B cell (primary cell): ENCODE results near the gene SERPINF2. TPM values are rescaled to one million over a fixed set of nuclear protein-coding genes. Genes with fewer than 3 reads are reported as not detected.

Experiments used
- ATAC-seq: fragments of 200-7000 bp; cut with Tn5 transposase; one replicate; pipeline ENCODE4 v1.10.0; 2021; ENCODE audit warnings: low read depth, mild to moderate bottlenecking, moderate number of reproducible peaks, moderate library complexity
- CTCF ChIA-PET: fragments of 350-600 bp; sonication (Branson Sonifier 250); formaldehyde crosslinking; loops from one replicate; lab custom pipeline; 2021; ENCODE audit warnings: antibody characterized with exemption, inconsistent platforms; lab: Charles Lee
- POLR2A ChIA-PET: fragments of 350-600 bp; sonication (Branson Sonifier 250); formaldehyde crosslinking; loops from one replicate; lab custom pipeline; 2021; ENCODE audit warnings: antibody characterized with exemption; lab: Charles Lee
- DNase-seq: peaks from one replicate; pipeline ENCODE4 v3.0.0; 2013
- H2AFZ ChIP-seq: 2 replicates; pipeline ENCODE4 v1.6.1; 2012; ENCODE audit warnings: mild to moderate bottlenecking, low read depth, low read length; ENCODE audit not compliant: insufficient read depth, poor library complexity, severe bottlenecking
- H3K27ac ChIP-seq, 2 donors: 1 replicate in 1 of 2; 2 replicates in 1 of 2; pipeline ENCODE4 v1.5.1; 2012 to 2013; ENCODE audit warnings: low read length in 2 of 2, mild to moderate bottlenecking in 2 of 2, moderate library complexity in 1 of 2
- H3K27me3 ChIP-seq, 4 experiments: fragments of 200-600 bp in 1 of 4; sonication (generic) in 1 of 4; replicated peaks in 1 of 4; 1 replicate in 2 of 4; 2 replicates in 2 of 4; pipeline versions ENCODE4 v1.6.1 to v1.7.0; 2013 to 2016; ENCODE audit warnings: low read length in 3 of 4, mild to moderate bottlenecking in 2 of 4, mixed read lengths in 1 of 4, moderate library complexity in 1 of 4; ENCODE audit not compliant: insufficient read depth in 4 of 4, control insufficient read depth in 3 of 4; ENCODE audit errors: control extremely low read depth in 1 of 4
- H3K36me3 ChIP-seq, 2 experiments: replicated peaks in 1 of 2; 1 replicate in 1 of 2; 2 replicates in 1 of 2; pipeline versions ENCODE4 v1.6.1 to v1.7.1; 2013; ENCODE audit warnings: low read length in 1 of 2; ENCODE audit not compliant: insufficient read depth in 2 of 2, control insufficient read depth in 1 of 2; ENCODE audit errors: control extremely low read depth in 1 of 2, extremely low read depth in 1 of 2
- H3K4me1 ChIP-seq, 2 donors: fragments of 200-600 bp in 1 of 2; sonication (generic) in 1 of 2; 1 replicate in 1 of 2; 2 replicates in 1 of 2; pipeline versions ENCODE4 v1.5.1 to v1.6.1; 2013 to 2017; ENCODE audit warnings: low read length in 2 of 2; ENCODE audit not compliant: control insufficient read depth in 2 of 2, insufficient read depth in 2 of 2
- H3K4me2 ChIP-seq: replicated peaks from 2 replicates; pipeline ENCODE3; 2012; ENCODE audit warnings: mild to moderate bottlenecking, low read depth, low read length; ENCODE audit not compliant: poor library complexity, severe bottlenecking
- H3K4me3 ChIP-seq, 5 experiments: fragments of 200-600 bp in 1 of 5; sonication (generic) in 1 of 5; 1 replicate in 3 of 5; 2 replicates in 2 of 5; pipeline versions ENCODE4 v1.5.1 to v1.7.0; 2011 to 2016; ENCODE audit warnings: low read length in 4 of 5, mild to moderate bottlenecking in 4 of 5, low read depth in 2 of 5, control low read depth in 1 of 5, moderate library complexity in 1 of 5; ENCODE audit not compliant: insufficient read depth in 1 of 5; ENCODE audit errors: control extremely low read depth in 1 of 5, extremely low read depth in 1 of 5
- H3K79me2 ChIP-seq: fragments of 200-600 bp; sonication (generic); one replicate; pipeline ENCODE4 v1.6.0; 2016; ENCODE audit warnings: low read length; ENCODE audit not compliant: control insufficient read depth, insufficient read depth
- H3K9ac ChIP-seq: fragments of 200-600 bp; sonication (generic); 2 replicates; pipeline ENCODE4 v1.6.1; 2017; ENCODE audit warnings: mild to moderate bottlenecking, low read length, moderate library complexity
- H3K9me3 ChIP-seq, 3 donors: one replicate each; pipeline versions ENCODE4 v1.6.1 to v1.7.1; 2013; ENCODE audit warnings: low read length in 2 of 3; ENCODE audit not compliant: control insufficient read depth in 2 of 3, insufficient read depth in 1 of 3; ENCODE audit errors: control extremely low read depth in 1 of 3
- H4K20me1 ChIP-seq: 2 replicates; pipeline ENCODE4 v1.6.0; 2012; ENCODE audit warnings: mild to moderate bottlenecking, low read length; ENCODE audit not compliant: insufficient read depth, control insufficient read depth, poor library complexity, severe bottlenecking
- H3K27ac Mint-ChIP-seq: one replicate; pipeline ENCODE4 v1.8.0; 2021; ENCODE audit warnings: mixed read lengths
- H3K27me3 Mint-ChIP-seq: one replicate; pipeline ENCODE4 v1.8.0; 2021; ENCODE audit warnings: mixed read lengths
- H3K4me1 Mint-ChIP-seq: one replicate; pipeline ENCODE4 v1.8.0; 2021; ENCODE audit warnings: mixed read lengths
- H3K4me3 Mint-ChIP-seq: one replicate; pipeline ENCODE4 v1.8.0; 2021; ENCODE audit warnings: mixed read lengths
- H3K9me3 Mint-ChIP-seq: one replicate; pipeline ENCODE4 v1.8.0; 2022; ENCODE audit warnings: mixed read lengths; ENCODE audit not compliant: insufficient read depth
- CTCF ChIP-seq: fragments of 200-600 bp; IDR thresholded peaks from one replicate; pipeline ENCODE4 v1.8.0; 2022; ENCODE audit warnings: antibody characterized with exemption, mild to moderate bottlenecking
- EZH2 ChIP-seq: IDR thresholded peaks from 2 replicates; pipeline ENCODE4 v1.6.1; 2012; ENCODE audit warnings: borderline replicate concordance, low read depth, mild to moderate bottlenecking, moderate library complexity, low read length; ENCODE audit not compliant: insufficient read depth, poor library complexity, severe bottlenecking
- WGBS: methylation state at CpG from one replicate; pipeline ENCODE4 v1.1.5; 2013; ENCODE audit warnings: missing lambda C conversion rate; ENCODE audit not compliant: insufficient coverage; 5-methylcytosine and 5-hydroxymethylcytosine counted together
- intact Hi-C: fragments of 100-400 bp; cut with micrococcal nuclease; formaldehyde crosslinking; loops from one replicate; pipeline ENCODE4 v1.10.0; 2022
- polyA plus RNA-seq: library from polyadenylated mRNA; depleted of rRNA; stranded (reverse); fragments of >200 nt; gene quantifications from 2 replicates; pipeline ENCODE4 v1.2.3, GENCODE V29; 2012
- total RNA-seq, 2 donors: library from RNA; stranded (reverse); fragments of 120-200 nt in 1 of 2; gene quantifications; 1 replicate in 1 of 2; 2 replicates in 1 of 2; pipeline versions ENCODE4 v1.2.3 to v1.2.4, GENCODE V29; 2013 to 2022

Gene SERPINF2
- total and polyA plus RNA-seq, 2 donors (not counting 1 experiment from before 2014, with no cell fraction given) = 0.97 to 3.9 TPM

- peaks cover 0 to 35% of the 10 kb centered on the region in 2 experiments for H3K36me3 ChIP-seq
- 98% methylated on average over 15 of the region's 18 CpGs for WGBS
- TF ChIP-seq CTCF (no peak), EZH2 (no peak)
- no peak overlapping the region for H3K4me3 ChIP-seq
- peak overlapping the region; percentile 26 for H3K27ac Mint-ChIP-seq
- ATAC-seq (no peak), DNase-seq (no peak)
- ChIA-PET POLR2A (interaction anchor here (0.7 to 1.6 kb wide), 2 partner anchors 10 to 56 kb away, joined by 3 to 7 read pairs; no protein-coding TSS in a partner anchor), CTCF (interaction anchor here (1.3 to 12.4 kb wide), 2 partner anchors 13 to 58 kb away, joined by 5 to 397 read pairs; no protein-coding TSS in a partner anchor)
- H3K9ac ChIP-seq = no peak overlapping the region
- peaks cover 36% of the 10 kb centered on the region for H3K79me2 ChIP-seq
- H3K9me3 Mint-ChIP-seq = no peaks in the 10 kb centered on the region
- H3K27me3 ChIP-seq = no peaks in the 10 kb centered on the region
- no peak overlapping the region for H3K4me3 Mint-ChIP-seq
- H3K4me2 ChIP-seq = no peak overlapping the region
- H4K20me1 ChIP-seq = peaks cover 60% of the 10 kb centered on the region
- H3K27me3 Mint-ChIP-seq = no peaks in the 10 kb centered on the region
- no peak overlapping the region for H3K27ac ChIP-seq
- peaks cover 24 to 47% of the 10 kb centered on the region in 2 donors for H3K4me1 ChIP-seq
- H3K4me1 Mint-ChIP-seq = peaks cover 51% of the 10 kb centered on the region
- no peak overlapping the region for H2AFZ ChIP-seq
- H3K9me3 ChIP-seq = no peaks in the 10 kb centered on the region
- intact Hi-C loops = no loop called here
Measured at GRCh38 chr17:1726626-1727257, 15.9 kb upstream of the SERPINF2 start.

DNA sequence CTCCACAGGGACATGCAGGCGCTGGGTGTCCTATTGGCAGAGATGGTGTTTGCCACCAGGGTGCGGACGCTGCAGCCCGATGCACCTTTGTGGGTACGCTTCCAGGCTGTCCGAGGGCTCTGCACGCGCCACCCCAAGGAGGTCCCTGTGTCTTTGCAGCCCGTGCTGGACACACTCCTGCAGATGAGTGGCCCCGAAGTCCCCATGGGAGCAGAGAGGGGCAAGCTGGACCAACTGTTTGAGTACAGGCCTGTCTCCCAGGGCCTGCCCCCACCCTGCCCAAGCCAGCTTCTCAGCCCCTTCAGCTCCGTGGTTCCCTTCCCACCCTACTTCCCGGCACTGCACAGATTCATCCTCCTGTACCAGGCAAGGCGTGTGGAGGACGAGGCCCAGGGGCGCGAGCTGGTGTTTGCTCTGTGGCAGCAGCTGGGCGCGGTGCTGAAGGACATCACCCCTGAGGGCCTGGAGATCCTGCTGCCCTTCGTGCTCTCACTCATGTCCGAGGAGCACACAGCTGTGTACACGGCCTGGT is 15.3 kb upstream of the SERPINF2 start:
- Histone ChIP-seq H2AFZ (no peak overlapping the region), H3K9me3 (no peaks in the 10 kb centered on the region), H3K27me3 (no peaks in the 10 kb centered on the region), H3K9ac (no peak overlapping the region), H3K4me3 (no peak overlapping the region), H3K27ac (no peak overlapping the region), H3K4me1 (peaks cover 24 to 44% of the 10 kb centered on the region in 2 donors), H3K4me2 (no peak overlapping the region), H4K20me1 (peaks cover 60% of the 10 kb centered on the region), H3K79me2 (peaks cover 36% of the 10 kb centered on the region), H3K36me3 (peaks cover 0 to 35% of the 10 kb centered on the region in 2 experiments)
- no peak for ATAC-seq
- no peak overlapping the region for H3K4me3 Mint-ChIP-seq
- H3K27ac Mint-ChIP-seq = peak overlapping the region; percentile 41
- WGBS = 95% methylated on average over 21 of the region's 21 CpGs
- CTCF ChIA-PET = interaction anchor here (12.4 kb wide), 1 partner anchor 57 kb away, joined by 397 read pairs; no protein-coding TSS in a partner anchor
- intact Hi-C loops = no loop called here
- peaks cover 50% of the 10 kb centered on the region for H3K4me1 Mint-ChIP-seq
- no peaks in the 10 kb centered on the region for H3K9me3 Mint-ChIP-seq
- POLR2A ChIA-PET = interaction anchor here (0.7 kb wide), 1 partner anchor 55 kb away, joined by 3 read pairs; no protein-coding TSS in a partner anchor
- no peaks in the 10 kb centered on the region for H3K27me3 Mint-ChIP-seq
- no peak for TF ChIP-seq CTCF
- no peak for TF ChIP-seq EZH2
- DNase-seq = no peak
